Gastroesophageal sphincter (tissue), 4 donors: ENCODE measurements around the gene SLBP. TPM values are rescaled to one million over a fixed set of nuclear protein-coding genes. Genes with fewer than 3 reads are reported as not detected.

Source experiments
- ATAC-seq: fragments of 150-250 bp; one replicate; pipeline ENCODE4 v1.9.1; 2016; ENCODE audit warnings: mild to moderate bottlenecking, moderate library complexity
- H3K27ac ChIP-seq, 4 donors: fragments of 200-600 bp; sonication (generic) in 3 of 4; 1 replicate in 3 of 4; 2 replicates in 1 of 4; pipeline ENCODE4 v1.5.1; 2016 to 2019
- H3K27me3 ChIP-seq: fragments of 200-600 bp; sonication (generic); one replicate; pipeline ENCODE4 v1.5.1; 2019
- H3K36me3 ChIP-seq, 2 donors: fragments of 200-600 bp; sonication (generic); one replicate each; pipeline ENCODE4 v1.5.1; 2019; ENCODE audit warnings: control low read depth in 1 of 2
- H3K4me1 ChIP-seq, 3 donors: fragments of 200-600 bp; sonication (generic); 1 replicate in 2 of 3; 2 replicates in 1 of 3; pipeline ENCODE4 v1.5.1; 2016 to 2019; ENCODE audit warnings: control low read depth in 2 of 3
- H3K4me3 ChIP-seq, 2 donors: fragments of 200-600 bp; sonication (generic); one replicate each; pipeline ENCODE4 v1.5.1; 2019; ENCODE audit warnings: mild to moderate bottlenecking in 1 of 2, moderate library complexity in 1 of 2
- H3K9me3 ChIP-seq, 3 donors: fragments of 200-600 bp; sonication (generic); one replicate each; pipeline ENCODE4 v1.5.1; 2017 to 2019; ENCODE audit warnings: control low read depth in 2 of 3
- EP300 ChIP-seq: sonication (generic); formaldehyde crosslinking; IDR thresholded peaks from one replicate; pipeline ENCODE4 v1.6.1; 2017; ENCODE audit warnings: antibody characterized with exemption, mild to moderate bottlenecking
- POLR2A ChIP-seq, 2 donors: fragments of 450-650 bp; IDR thresholded peaks; one replicate each; pipeline ENCODE4 v1.6.1; 2017; ENCODE audit warnings: antibody characterized with exemption in 2 of 2, mild to moderate bottlenecking in 2 of 2, moderate library complexity in 1 of 2
- POLR2AphosphoS5 ChIP-seq: sonication (generic); formaldehyde crosslinking; IDR thresholded peaks from one replicate; pipeline ENCODE4 v1.6.1; 2017; ENCODE audit warnings: antibody characterized with exemption
- WGBS, 2 donors: methylation state at CpG; one replicate each; pipeline ENCODE4 v1.1.5; 2018; ENCODE audit warnings: low coverage in 1 of 2; 5-methylcytosine and 5-hydroxymethylcytosine counted together
- total RNA-seq, 4 donors: library from RNA; depleted of rRNA; stranded (reverse); fragments of >200 nt; gene quantifications; one replicate each; pipeline ENCODE4 v1.1.0, GENCODE V29; 2016
- TF ChIP-seq, protein P1 (sequence below), 4 experiments: fragments of 200-600 bp in 2 of 4; fragments of 450-650 bp in 2 of 4; sonication (generic) in 1 of 4; IDR thresholded peaks; one replicate each; pipeline ENCODE4 v1.5.1; 2017 to 2019; ENCODE audit warnings: antibody characterized with exemption in 4 of 4, mild to moderate bottlenecking in 2 of 4, moderate library complexity in 2 of 4

Gene SLBP
- total RNA-seq, 4 donors from 2014 or later = 34.1 to 54.0 (median 38.6) TPM

DNA sequence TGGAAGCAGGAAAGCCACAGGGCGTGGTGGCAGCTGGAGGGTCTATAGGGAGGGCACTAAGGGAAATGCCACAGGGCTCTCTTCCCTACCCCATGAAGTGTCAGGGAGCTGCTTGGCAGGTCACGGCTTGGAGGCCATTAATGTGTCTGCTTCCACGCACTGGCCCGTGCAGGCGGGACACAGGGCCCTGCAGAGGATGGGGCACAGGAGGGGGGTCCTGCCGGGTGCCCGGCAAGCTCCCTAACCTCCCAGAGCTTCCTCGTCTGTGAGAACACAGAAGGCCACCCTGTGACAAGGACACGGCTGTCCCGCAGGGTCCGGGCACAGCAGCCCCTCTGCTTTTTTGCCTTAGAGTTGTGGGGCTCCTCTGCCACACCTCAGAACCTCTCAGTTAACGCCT, 53.5 kb downstream of the SLBP start:
- ATAC-seq = no peak
- Histone ChIP-seq H3K36me3 (peaks cover 0 to 15% of the 10 kb centered on the region in 2 donors), H3K4me1 (no peaks in the 10 kb centered on the region), H3K27ac (no peak overlapping the region), H3K27me3 (no peaks in the 10 kb centered on the region), H3K4me3 (no peak overlapping the region), H3K9me3 (no peaks in the 10 kb centered on the region)
- WGBS, 2 donors = 100% methylated on average over 1 to 3 of the region's 12 CpGs
- TF ChIP-seq EP300 (no peak), POLR2A (IDR thresholded peaks at IDR 0.05) (no peak), POLR2AphosphoS5 (no peak)
- TF ChIP-seq, protein P1, sequence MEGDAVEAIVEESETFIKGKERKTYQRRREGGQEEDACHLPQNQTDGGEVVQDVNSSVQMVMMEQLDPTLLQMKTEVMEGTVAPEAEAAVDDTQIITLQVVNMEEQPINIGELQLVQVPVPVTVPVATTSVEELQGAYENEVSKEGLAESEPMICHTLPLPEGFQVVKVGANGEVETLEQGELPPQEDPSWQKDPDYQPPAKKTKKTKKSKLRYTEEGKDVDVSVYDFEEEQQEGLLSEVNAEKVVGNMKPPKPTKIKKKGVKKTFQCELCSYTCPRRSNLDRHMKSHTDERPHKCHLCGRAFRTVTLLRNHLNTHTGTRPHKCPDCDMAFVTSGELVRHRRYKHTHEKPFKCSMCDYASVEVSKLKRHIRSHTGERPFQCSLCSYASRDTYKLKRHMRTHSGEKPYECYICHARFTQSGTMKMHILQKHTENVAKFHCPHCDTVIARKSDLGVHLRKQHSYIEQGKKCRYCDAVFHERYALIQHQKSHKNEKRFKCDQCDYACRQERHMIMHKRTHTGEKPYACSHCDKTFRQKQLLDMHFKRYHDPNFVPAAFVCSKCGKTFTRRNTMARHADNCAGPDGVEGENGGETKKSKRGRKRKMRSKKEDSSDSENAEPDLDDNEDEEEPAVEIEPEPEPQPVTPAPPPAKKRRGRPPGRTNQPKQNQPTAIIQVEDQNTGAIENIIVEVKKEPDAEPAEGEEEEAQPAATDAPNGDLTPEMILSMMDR (IDR thresholded peaks at IDR 0.05) = no peak

- no peak for TF ChIP-seq EP300
- TF ChIP-seq POLR2AphosphoS5 = no peak
- TF ChIP-seq, protein P1 (IDR thresholded peaks at IDR 0.05) = no peak
- WGBS, 2 donors = 93 to 95% methylated on average over 4 to 8 of the region's 12 CpGs
- H3K4me1 ChIP-seq = no peaks in the 10 kb centered on the region
- H3K9me3 ChIP-seq = no peaks in the 10 kb centered on the region
- H3K36me3 ChIP-seq = peaks cover 0 to 15% of the 10 kb centered on the region in 2 donors
- H3K4me3 ChIP-seq = no peak overlapping the region
- H3K27ac ChIP-seq = no peak overlapping the region
- ATAC-seq = no peak
- H3K27me3 ChIP-seq = no peaks in the 10 kb centered on the region
Measured at GRCh38 chr4:1658146-1658545, 54.0 kb downstream of the SLBP start.

- Histone ChIP-seq H3K27ac (no peak overlapping the region), H3K36me3 (peaks cover 0 to 15% of the 10 kb centered on the region in 2 donors), H3K4me3 (no peak overlapping the region), H3K27me3 (no peaks in the 10 kb centered on the region), H3K9me3 (no peaks in the 10 kb centered on the region), H3K4me1 (no peaks in the 10 kb centered on the region)
- WGBS, 2 donors = 90% methylated on average over 7 of the region's 19 CpGs; no CpG with 5 or more reads in 1 of the 2 donors
- no peak for TF ChIP-seq POLR2A (IDR thresholded peaks at IDR 0.05)
- TF ChIP-seq, protein P1 (IDR thresholded peaks at IDR 0.05) = no peak
- no peak for TF ChIP-seq POLR2AphosphoS5
- no peak for TF ChIP-seq EP300
- ATAC-seq = no peak
Measured at GRCh38 chr4:1656986-1657385, 55.1 kb downstream of the SLBP start.

- WGBS, 2 donors = 80% methylated on average over 1 of the region's 5 CpGs; no CpG with 5 or more reads in 1 of the 2 donors
- no peak for TF ChIP-seq POLR2AphosphoS5
- TF ChIP-seq POLR2A (IDR thresholded peaks at IDR 0.05) = no peak
- TF ChIP-seq, protein P1 (IDR thresholded peaks at IDR 0.05) = no peak
- TF ChIP-seq EP300 = no peak
- Histone ChIP-seq H3K27me3 (no peaks in the 10 kb centered on the region), H3K36me3 (peaks cover 0 to 15% of the 10 kb centered on the region in 2 donors), H3K4me1 (no peaks in the 10 kb centered on the region), H3K9me3 (no peaks in the 10 kb centered on the region), H3K4me3 (no peak overlapping the region), H3K27ac (no peak overlapping the region)
- no peak for ATAC-seq
Measured at GRCh38 chr4:1656132-1656531, 56.0 kb downstream of the SLBP start.

GRCh38 chr4:1655676-1656075, 56.4 kb downstream of the SLBP start:
- Histone ChIP-seq H3K27ac (no peak overlapping the region), H3K4me3 (no peak overlapping the region), H3K4me1 (no peaks in the 10 kb centered on the region), H3K9me3 (no peaks in the 10 kb centered on the region), H3K27me3 (no peaks in the 10 kb centered on the region), H3K36me3 (peaks cover 0 to 15% of the 10 kb centered on the region in 2 donors)
- TF ChIP-seq EP300 = no peak
- no peak for TF ChIP-seq POLR2AphosphoS5
- TF ChIP-seq, protein P1 (IDR thresholded peaks at IDR 0.05) = no peak
- TF ChIP-seq POLR2A (IDR thresholded peaks at IDR 0.05) = no peak
- WGBS, 2 donors = 85 to 89% methylated on average over 10 to 15 of the region's 18 CpGs
- no peak for ATAC-seq
